CD4-positive, alpha-beta T cell treated with Interferon alpha-2 for 1 hour (primary cell): ENCODE measurements around the gene MICU1.
"Not testable (repeated sequence)": the region's sequence is repeated elsewhere in the genome, so short reads cannot be mapped to it uniquely, and the experiment has no call there.

ENCODE experiments used
- DNase-seq, 2 donors: peaks; one replicate each; pipeline ENCODE4 v3.0.0-alpha.2; 2020 to 2022

Gene MICU1

GRCh38 chr10:72503241-72503640, 122.6 kb downstream of the MICU1 start:
- peak in 1 of 2 donors; percentile 21 for DNase-seq

GRCh38 chr10:72502581-72502980, 123.3 kb downstream of the MICU1 start:
- DNase-seq, result no peak

GRCh38 chr10:72499701-72500100, 126.2 kb downstream of the MICU1 start:
- DNase-seq, result no peak

GRCh38 chr10:72490951-72491350, 134.9 kb downstream of the MICU1 start:
- DNase-seq, result no peak

- no peak for DNase-seq
Measured at GRCh38 chr10:72487521-72487920, 138.4 kb downstream of the MICU1 start.

GRCh38 chr10:72487116-72487515, 138.8 kb downstream of the MICU1 start:
- no peak for DNase-seq

- no peak for DNase-seq
Measured at GRCh38 chr10:72485701-72486100, 140.2 kb downstream of the MICU1 start.

GRCh38 chr10:72484521-72484920, 141.4 kb downstream of the MICU1 start:
- DNase-seq, result no peak

GRCh38 chr10:72483471-72483870, 142.4 kb downstream of the MICU1 start:
- no peak for DNase-seq

GRCh38 chr10:72480861-72481260, 145.0 kb downstream of the MICU1 start:
- no peak for DNase-seq

GRCh38 chr10:72477463-72477862, 148.4 kb downstream of the MICU1 start:
- DNase-seq, result no peak

GRCh38 chr10:72472306-72472705, 153.6 kb downstream of the MICU1 start:
- DNase-seq, result no peak

GRCh38 chr10:72470666-72471065, 155.2 kb downstream of the MICU1 start:
- DNase-seq, result no peak

- DNase-seq, result not testable (repeated sequence)
Measured at GRCh38 chr10:72467064-72467463, 158.8 kb downstream of the MICU1 start.

- no peak for DNase-seq
Measured at GRCh38 chr10:72466018-72466417, 159.9 kb downstream of the MICU1 start.

- no peak for DNase-seq
Measured at GRCh38 chr10:72464438-72464837, 161.4 kb downstream of the MICU1 start.

GRCh38 chr10:72462261-72462660, 163.6 kb downstream of the MICU1 start:
- no peak for DNase-seq

GRCh38 chr10:72461085-72461484, 164.8 kb downstream of the MICU1 start:
- no peak for DNase-seq

- DNase-seq, result no peak
Measured at GRCh38 chr10:72460284-72460876, 165.5 kb downstream of the MICU1 start.

- no peak for DNase-seq
Measured at GRCh38 chr10:72459301-72459700, 166.6 kb downstream of the MICU1 start.

- DNase-seq, result no peak
Measured at GRCh38 chr10:72455889-72456595, 169.8 kb downstream of the MICU1 start.

GRCh38 chr10:72449941-72450441, 175.9 kb downstream of the MICU1 start:
- no peak for DNase-seq

- DNase-seq, result no peak
Measured at GRCh38 chr10:72445851-72446250, 180.0 kb downstream of the MICU1 start.

GRCh38 chr10:72442969-72443368, 182.9 kb downstream of the MICU1 start:
- not testable (repeated sequence) for DNase-seq

GRCh38 chr10:72435570-72435969, 190.3 kb downstream of the MICU1 start:
- no peak for DNase-seq
